Thyroid gland (tissue), 4 donors: ENCODE data around the gene HHIPL2.

ENCODE experiments used
- POLR2A ChIP-seq, 2 donors: fragments of 450-650 bp; IDR thresholded peaks; one replicate each; pipeline ENCODE4 v1.6.1; 2017; ENCODE audit warnings: antibody characterized with exemption in 2 of 2, mild to moderate bottlenecking in 2 of 2, moderate library complexity in 1 of 2
- TF ChIP-seq, protein P1 (sequence below), 6 experiments: fragments of 200-600 bp in 3 of 6; fragments of 450-650 bp in 3 of 6; sonication (generic) in 3 of 6; IDR thresholded peaks; one replicate each; pipeline ENCODE4 v1.5.1; 2016 to 2019; ENCODE audit warnings: antibody characterized with exemption in 6 of 6, mild to moderate bottlenecking in 2 of 6, inconsistent platforms in 1 of 6, moderate library complexity in 1 of 6

DNA sequence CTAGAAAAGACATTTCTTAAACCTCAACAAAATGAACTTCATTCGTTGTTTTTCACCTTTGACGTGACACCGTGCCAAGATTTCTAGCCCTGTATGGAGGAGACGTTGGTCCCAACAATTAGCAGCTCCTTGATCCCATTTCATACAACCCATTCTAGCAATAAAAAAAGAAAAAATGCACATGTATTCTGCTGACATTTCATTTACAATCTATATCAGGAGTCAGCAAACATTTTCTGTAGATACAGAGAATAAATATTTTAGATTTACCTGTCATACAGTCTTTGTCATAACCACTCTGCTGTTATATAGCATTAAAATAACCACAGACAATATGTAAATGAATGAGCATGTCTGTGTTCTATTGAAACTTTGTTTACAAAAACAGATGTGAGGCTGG lies 48.8 kb upstream of the HHIPL2 start:
- TF ChIP-seq, protein P1, sequence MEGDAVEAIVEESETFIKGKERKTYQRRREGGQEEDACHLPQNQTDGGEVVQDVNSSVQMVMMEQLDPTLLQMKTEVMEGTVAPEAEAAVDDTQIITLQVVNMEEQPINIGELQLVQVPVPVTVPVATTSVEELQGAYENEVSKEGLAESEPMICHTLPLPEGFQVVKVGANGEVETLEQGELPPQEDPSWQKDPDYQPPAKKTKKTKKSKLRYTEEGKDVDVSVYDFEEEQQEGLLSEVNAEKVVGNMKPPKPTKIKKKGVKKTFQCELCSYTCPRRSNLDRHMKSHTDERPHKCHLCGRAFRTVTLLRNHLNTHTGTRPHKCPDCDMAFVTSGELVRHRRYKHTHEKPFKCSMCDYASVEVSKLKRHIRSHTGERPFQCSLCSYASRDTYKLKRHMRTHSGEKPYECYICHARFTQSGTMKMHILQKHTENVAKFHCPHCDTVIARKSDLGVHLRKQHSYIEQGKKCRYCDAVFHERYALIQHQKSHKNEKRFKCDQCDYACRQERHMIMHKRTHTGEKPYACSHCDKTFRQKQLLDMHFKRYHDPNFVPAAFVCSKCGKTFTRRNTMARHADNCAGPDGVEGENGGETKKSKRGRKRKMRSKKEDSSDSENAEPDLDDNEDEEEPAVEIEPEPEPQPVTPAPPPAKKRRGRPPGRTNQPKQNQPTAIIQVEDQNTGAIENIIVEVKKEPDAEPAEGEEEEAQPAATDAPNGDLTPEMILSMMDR (IDR thresholded peaks at IDR 0.05): no peak
- TF ChIP-seq POLR2A (IDR thresholded peaks at IDR 0.05): no peak
